GM06990 (cell line): ENCODE data around the gene DCLRE1C.
"Not testable (repeated sequence)": the region's sequence is repeated elsewhere in the genome, so short reads cannot be mapped to it uniquely, and the experiment has no call there.

Experiments used
- DNase-seq: peaks from one replicate; pipeline ENCODE4 v3.0.0-alpha.2; 2011; ENCODE audit not compliant: insufficient read length; ENCODE audit errors: extremely low read depth
- H3K27me3 ChIP-seq: replicated peaks from 2 replicates; pipeline ENCODE4 v1.6.0; 2011; ENCODE audit warnings: low read length; ENCODE audit not compliant: control insufficient read depth, insufficient read depth
- H3K36me3 ChIP-seq: 2 replicates; pipeline ENCODE4 v1.5.1; 2011; ENCODE audit warnings: low read length; ENCODE audit not compliant: control insufficient read depth, insufficient read depth
- H3K4me3 ChIP-seq: replicated peaks from 2 replicates; pipeline ENCODE4 v1.5.1; 2011; ENCODE audit warnings: low read depth, mild to moderate bottlenecking, control low read depth, low read length
- TF ChIP-seq, protein P1 (sequence below): IDR thresholded peaks from 2 replicates; pipeline ENCODE4 v1.5.1; 2011; ENCODE audit warnings: low read length, control low read depth, mild to moderate bottlenecking, inconsistent platforms; ENCODE audit not compliant: insufficient read depth, poor library complexity, severe bottlenecking

The DCLRE1C gene

DNA sequence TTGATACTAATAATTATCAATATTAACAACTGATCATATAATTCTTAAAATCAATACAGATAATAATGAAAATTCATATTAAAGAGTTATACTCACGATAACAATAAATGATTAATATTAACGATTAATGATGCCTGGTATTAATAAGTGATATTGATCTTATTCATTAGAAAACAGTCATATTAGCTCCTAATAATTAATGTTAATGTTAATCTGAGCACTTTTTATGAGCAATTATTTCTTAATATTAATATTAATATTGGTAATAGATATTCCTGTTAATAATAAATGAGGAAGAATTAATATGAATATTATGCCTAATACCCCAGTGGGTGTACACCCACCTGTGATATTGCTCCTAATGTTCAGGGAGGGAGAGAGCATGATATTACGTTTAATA is 28.8 kb upstream of the DCLRE1C start:
- Histone ChIP-seq H3K27me3 (no peaks in the 10 kb centered on the region), H3K4me3 (no peak overlapping the region), H3K36me3 (no peaks in the 10 kb centered on the region)
- no peak for DNase-seq
- TF ChIP-seq, protein P1, sequence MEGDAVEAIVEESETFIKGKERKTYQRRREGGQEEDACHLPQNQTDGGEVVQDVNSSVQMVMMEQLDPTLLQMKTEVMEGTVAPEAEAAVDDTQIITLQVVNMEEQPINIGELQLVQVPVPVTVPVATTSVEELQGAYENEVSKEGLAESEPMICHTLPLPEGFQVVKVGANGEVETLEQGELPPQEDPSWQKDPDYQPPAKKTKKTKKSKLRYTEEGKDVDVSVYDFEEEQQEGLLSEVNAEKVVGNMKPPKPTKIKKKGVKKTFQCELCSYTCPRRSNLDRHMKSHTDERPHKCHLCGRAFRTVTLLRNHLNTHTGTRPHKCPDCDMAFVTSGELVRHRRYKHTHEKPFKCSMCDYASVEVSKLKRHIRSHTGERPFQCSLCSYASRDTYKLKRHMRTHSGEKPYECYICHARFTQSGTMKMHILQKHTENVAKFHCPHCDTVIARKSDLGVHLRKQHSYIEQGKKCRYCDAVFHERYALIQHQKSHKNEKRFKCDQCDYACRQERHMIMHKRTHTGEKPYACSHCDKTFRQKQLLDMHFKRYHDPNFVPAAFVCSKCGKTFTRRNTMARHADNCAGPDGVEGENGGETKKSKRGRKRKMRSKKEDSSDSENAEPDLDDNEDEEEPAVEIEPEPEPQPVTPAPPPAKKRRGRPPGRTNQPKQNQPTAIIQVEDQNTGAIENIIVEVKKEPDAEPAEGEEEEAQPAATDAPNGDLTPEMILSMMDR = no peak

DNA sequence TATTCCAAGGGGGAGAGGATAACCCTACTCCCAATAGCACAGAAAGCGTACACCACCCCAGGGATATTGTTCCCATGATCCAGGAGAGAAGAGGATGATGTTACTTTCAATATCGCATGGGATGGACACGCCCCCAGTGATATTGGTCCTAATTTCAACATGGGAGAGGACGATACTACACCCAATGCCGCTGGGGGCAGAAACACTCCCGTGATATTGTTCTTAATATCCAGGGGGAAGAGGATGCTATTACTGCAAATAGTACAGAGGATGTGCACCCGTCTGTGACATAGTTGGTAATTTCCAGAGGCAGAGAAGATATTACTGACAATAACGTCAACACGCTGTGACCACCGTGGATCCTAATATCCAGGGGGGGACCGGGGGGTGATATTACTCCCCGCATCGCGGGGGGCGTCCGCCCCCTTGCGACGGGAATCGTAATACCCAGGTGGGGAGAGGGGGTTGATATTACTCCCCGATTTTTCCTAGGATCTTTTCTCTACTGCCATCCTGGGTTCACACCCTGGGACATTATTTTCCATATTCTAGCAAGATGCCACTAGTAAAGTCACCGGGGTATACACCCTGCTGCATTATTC is 21.9 kb upstream of the DCLRE1C start:
- no peak overlapping the region for H3K4me3 ChIP-seq
- H3K27me3 ChIP-seq = no peaks in the 10 kb centered on the region
- DNase-seq = no peak
- TF ChIP-seq, protein P1 = peak; percentile 34
- H3K36me3 ChIP-seq = no peaks in the 10 kb centered on the region

DNA sequence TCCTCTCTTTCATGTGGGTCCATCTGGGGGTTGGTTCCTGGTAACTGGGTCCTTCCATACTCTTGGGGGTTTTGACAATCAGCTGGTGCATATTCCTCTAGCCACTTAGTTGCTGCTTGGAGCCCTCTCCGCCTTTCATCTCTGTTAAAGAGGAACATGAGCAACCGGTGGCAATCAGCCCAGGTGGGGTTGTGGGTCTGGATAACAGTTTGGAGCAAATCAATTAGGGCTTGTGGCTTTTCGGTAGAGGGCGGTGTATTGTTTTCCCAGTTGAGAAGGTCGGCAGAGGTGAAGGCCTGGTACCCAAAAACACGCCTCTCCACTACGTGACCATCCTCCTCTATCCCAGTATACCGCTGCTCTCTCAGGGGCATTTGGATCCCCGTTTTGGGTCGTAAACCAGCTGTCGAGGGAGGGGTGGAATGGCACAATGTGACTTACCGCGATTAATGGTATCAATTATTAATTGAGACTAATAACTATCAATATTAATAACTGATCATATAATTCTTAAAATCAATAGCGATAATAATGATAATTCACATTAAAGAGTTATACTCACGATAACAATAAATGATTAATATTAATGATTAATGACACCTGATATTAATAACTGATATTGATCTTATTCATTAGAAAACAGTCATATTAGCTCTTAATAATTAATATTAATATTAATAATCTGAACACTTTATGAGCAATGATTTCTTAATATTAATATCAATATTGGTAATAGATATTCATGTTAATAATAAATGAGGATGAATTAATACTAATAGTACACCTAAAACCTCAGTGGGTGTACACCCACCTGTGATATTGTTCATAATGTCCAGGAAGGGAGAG is 20.5 kb upstream of the DCLRE1C start:
- not testable (repeated sequence) for H3K27me3 ChIP-seq, H3K36me3 ChIP-seq, DNase-seq, H3K4me3 ChIP-seq

DNA sequence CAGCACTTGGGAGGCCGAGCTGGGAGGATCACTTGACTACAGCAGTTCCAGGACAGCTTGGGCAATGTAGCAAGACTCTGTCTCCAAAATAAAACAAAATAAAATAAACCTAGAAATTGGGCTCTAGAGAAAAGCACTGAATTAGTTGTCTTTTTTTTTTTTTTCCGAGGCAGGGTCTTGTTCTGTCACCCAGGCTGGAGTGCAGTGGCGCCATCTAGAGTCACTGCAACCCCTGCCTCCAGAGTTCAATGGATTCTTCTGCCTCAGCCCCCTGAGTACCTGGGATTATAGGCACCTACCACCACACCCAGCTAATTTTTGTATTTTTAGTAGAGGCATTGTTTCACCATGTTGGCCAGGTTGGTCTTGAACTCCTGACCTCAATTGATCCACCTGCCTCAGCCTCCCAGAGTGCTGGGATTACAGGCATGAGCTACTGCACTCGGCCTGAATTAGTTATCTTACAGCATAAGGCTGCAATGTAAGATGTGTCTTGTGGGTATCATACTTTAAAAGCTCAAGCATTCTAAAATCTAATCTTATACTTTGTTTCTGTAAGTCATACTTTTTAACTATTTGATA is 18.1 kb upstream of the DCLRE1C start:
- no peak for DNase-seq
- Histone ChIP-seq H3K36me3 (no peaks in the 10 kb centered on the region), H3K4me3 (no peak overlapping the region), H3K27me3 (no peaks in the 10 kb centered on the region)
- TF ChIP-seq, protein P1 = peak; percentile 90

DNA sequence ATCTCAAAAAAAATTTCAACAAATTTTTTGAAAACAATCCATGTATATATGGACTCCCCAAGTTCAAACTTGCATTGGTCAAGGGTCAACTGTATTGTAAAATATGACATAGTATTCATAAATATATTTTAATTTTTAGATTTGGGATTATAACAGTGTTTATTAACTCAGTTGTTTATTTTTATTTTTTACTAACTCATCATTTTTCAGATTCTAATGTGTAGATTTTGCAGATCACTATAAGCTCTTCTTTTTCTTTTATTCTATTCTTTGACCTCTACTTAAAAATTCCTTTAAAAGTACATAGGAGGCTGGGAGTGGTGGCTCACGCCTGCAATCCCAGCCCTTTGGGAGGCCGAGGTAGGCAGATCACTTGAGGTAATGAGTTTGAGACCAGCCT is 14.0 kb upstream of the DCLRE1C start:
- no peak for DNase-seq
- no peaks in the 10 kb centered on the region for H3K36me3 ChIP-seq
- TF ChIP-seq, protein P1 = no peak
- H3K27me3 ChIP-seq = no peaks in the 10 kb centered on the region
- H3K4me3 ChIP-seq = no peak overlapping the region
